HG02938 (cell line): ENCODE measurements around the gene TBC1D12.
A peak's percentile ranks its signal among the peaks of the same experiment; 100 is the strongest.
"Not testable (repeated sequence)": the region's sequence is repeated elsewhere in the genome, so short reads cannot be mapped to it uniquely, and the experiment has no call there.

Experiments
- ATAC-seq: cut with Tn5 transposase; IDR thresholded peaks from one replicate; pipeline ENCODE4 v1.9.1; 2021; ENCODE audit warnings: mild to moderate bottlenecking, moderate library complexity; ENCODE audit not compliant: unreplicated experiment

Gene TBC1D12

DNA sequence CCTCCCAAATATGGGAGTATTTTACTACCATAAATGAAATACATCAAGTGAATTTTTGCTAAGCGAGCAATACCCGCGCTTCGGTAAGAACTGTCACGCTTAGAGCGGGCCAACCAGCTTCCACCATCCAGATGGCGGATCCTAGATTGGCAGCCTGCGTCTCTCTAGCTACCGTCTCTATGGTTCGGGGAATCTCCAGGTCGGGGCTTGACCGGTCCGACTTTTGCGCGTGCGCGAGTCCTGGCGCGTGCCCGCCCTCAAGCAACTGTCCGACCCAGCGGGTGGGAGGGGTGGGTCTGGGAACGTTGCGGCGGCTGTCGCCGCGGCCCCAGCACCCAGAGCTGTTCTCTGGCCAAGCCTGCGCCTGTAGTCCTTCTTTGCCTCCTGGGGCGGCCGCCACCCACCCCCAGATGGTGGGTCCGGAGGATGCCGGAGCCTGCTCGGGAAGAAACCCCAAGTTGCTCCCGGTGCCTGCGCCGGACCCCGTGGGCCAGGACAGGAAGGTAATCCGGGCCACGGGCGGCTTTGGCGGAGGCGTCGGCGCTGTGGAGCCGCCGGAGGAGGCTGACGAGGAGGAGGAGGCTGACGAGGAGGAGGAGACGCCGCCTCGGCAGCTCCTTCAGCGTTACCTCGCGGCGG is at the start of gene TBC1D12:
Gene TBC1D12 (plus strand): TSS at position 338 of the 639 bp plus-strand sequence. CDS start 73 bp downstream, at position 411.
- ATAC-seq: peak; percentile 61

DNA sequence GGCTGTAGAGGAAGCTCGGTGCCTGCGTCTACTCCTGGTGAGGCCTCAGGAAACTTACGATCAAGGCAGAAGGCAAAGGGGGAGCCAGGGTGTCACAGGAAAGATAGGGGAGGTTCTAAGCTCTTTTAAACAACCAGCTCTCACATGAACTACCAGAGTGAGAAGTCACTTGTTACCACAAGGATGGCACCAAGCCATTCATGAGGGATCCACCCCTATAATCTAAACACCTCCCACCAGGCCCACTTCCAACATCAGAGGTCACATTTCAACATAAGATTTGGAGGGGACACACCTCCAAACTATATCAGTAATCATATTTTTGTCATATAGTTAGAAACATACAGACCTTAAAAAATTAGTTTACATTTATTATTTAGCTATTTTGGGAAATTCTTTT is 49.0 kb upstream of the TBC1D12 start:
- no peak for ATAC-seq

- no peak for ATAC-seq
These were observed 46.5 kb upstream of the TBC1D12 start for GRCh38 chr10:94355841-94356240.

GRCh38 chr10:94357193-94357592 is 45.1 kb upstream of the TBC1D12 start:
- no peak for ATAC-seq

DNA sequence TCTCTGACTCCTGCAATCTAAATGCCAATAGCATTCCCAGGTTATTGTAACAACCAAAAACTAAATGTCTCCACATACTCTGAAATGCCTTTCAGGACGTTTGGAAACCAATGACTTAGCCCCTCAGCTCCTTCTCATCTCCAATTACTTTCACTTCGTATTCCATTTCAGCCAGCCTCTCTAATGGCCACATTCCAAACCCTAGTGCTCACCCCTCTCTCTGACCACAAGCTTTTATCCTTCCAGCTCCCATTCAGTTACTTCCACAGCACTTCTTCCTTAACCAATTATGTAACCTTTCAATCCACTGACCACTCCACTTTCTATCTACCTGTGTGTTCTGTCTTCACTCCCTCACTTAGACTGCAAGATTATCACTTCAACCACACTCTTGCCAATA is 43.9 kb upstream of the TBC1D12 start:
- ATAC-seq: no peak

GRCh38 chr10:94361171-94361794 is 41.1 kb upstream of the TBC1D12 start:
- no peak for ATAC-seq

DNA sequence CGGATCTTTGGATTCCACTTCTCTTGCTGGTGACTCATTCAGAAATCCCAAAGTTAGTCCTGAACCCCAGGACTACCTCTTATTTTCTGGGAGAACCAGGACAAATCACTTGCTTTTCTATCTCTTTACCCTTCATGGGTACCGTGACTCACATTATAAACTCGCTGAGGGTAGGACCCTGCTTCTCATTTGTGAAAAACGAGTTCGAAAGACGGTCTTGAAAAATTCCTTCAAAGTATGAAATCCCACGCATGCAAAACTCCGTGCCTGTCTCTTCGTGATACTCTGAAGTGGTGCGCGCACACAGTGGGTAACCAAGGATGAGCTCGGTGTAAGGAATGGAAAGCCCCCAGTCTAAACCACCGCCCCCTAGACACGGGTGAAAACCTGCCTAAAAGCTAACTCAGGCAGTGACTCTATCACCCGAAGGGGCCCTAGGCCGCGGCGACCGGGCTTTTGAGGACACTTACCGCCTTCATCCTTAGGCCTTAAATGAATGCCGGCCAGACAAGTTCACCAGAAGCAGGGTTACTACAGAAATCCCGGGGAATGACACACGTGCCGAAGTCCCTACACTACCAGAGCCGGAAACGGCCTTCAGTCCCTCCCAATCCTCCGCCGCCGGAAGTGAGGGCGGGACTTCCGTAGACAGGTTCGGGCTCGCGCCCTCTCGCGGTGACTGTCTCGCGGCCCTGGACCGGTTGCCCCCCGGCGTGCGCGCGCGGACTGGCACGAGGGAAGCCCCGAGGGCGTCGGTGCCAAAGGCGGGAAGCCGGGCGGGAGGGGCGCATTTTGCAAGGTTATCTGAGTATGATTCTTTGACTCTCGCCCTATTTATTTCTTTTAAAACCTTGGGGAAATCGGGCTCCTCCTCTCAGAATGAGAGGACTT is 39.7 kb upstream of the TBC1D12 start, which contains the start of gene NOC3L:
Gene NOC3L (minus strand): TSS at position 580 of the 891 bp plus-strand sequence. CDS start 101 bp downstream, at position 479.
- ATAC-seq: peak; percentile 98

GRCh38 chr10:94363251-94363565 is 39.1 kb upstream of the TBC1D12 start:
- ATAC-seq: peak; percentile 23

DNA sequence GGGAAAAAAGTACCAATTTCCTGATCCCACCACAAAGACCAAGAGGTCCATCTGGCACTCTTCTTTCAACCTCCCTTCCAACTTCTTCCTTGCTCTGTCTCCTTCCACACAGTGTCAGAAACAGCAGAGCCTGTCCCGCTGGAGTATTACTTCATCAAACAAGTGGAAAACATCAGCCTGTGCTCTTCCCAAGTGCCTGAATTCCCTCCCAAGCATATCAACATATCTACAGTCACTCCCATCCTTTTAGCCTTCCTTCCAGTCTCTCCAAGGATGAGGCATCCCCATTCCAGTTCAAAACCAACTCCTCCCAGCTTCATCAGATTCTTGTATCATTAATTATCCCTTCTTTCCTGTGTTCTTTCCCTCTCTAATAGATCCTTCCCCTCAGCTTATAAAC is 37.9 kb upstream of the TBC1D12 start:
- no peak for ATAC-seq

- no peak for ATAC-seq
These were observed 36.0 kb upstream of the TBC1D12 start for GRCh38 chr10:94366382-94366781.

- no peak for ATAC-seq
These were observed 31.8 kb upstream of the TBC1D12 start for GRCh38 chr10:94370501-94370900.

- no peak for ATAC-seq
These were observed 27.0 kb upstream of the TBC1D12 start for GRCh38 chr10:94375374-94375773.

DNA sequence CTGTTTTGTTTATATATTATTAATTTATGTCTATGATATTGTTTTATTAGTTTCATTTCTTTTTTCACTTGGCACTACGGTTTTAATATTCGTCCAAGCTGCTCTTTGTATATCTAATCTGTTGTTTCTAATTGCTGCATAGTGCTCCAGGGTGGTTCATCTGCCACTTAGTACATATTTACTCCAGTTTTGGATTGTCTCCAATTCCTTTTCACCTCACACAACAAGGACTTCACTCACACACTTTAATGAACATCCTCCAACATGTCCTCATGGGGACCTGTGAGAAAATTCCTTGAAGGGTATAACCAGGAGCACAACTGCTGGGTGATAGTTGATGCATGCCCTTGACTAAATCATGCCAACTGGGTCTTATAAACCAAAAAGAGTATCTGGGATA is 25.5 kb upstream of the TBC1D12 start:
- ATAC-seq: no peak

DNA sequence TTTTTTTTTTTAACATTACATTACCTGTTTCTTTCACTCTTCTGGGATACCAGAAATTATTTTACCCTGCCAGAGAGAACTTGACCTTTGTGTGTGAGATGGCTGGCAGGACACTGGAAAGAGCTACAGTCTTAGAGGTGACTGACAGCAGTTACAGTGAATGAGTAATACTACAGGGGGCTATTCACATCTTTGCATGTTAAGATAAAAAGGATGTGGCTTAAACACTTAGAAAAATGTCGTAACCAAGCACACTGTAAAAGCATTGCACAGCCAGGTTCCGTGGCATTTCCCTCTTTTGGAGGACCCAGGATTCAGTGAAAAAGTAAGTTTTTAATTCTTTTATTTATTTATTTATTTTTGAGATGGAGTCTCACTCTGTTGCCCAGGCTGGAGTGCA is 18.8 kb upstream of the TBC1D12 start:
- ATAC-seq: no peak

DNA sequence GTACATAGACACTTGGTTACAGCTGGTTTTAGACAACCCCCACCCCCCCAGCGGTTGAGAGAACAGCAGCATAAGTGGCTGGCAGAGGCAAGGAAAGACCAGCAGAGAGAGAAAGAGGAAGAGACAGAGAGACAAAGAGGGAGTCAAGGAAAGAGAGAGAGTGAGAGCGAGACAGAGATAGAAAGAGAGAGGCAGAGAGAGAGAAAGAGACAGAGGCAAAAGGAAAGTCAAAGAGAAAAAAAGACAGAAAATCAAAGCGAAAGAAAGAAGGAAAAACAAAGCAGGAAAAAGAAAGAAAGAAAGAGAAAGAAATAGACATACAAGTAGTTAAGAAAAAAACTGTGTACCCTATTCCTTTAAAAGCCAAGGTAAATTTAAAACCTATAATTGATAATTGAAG is 16.6 kb upstream of the TBC1D12 start:
- ATAC-seq: not testable (repeated sequence)

DNA sequence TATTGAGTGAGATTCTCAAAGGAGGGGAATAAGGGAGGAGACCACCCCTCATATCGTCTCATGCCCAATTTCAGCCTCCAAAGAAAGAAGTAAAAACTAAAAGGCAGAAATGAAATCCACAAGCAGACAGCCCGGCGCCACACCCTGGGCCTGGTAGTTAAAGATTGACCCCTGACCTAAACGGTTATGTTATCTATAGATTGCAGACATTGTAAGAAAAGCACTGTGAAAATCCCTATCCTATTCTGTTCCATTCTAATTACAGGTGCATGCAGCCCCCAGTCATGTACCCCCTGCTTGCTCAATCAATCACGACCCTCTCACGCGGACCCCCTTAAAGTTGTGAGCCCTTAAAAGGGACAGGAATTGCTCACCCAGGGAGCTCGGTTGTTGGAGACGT is 10.2 kb upstream of the TBC1D12 start:
- ATAC-seq: not testable (repeated sequence)

DNA sequence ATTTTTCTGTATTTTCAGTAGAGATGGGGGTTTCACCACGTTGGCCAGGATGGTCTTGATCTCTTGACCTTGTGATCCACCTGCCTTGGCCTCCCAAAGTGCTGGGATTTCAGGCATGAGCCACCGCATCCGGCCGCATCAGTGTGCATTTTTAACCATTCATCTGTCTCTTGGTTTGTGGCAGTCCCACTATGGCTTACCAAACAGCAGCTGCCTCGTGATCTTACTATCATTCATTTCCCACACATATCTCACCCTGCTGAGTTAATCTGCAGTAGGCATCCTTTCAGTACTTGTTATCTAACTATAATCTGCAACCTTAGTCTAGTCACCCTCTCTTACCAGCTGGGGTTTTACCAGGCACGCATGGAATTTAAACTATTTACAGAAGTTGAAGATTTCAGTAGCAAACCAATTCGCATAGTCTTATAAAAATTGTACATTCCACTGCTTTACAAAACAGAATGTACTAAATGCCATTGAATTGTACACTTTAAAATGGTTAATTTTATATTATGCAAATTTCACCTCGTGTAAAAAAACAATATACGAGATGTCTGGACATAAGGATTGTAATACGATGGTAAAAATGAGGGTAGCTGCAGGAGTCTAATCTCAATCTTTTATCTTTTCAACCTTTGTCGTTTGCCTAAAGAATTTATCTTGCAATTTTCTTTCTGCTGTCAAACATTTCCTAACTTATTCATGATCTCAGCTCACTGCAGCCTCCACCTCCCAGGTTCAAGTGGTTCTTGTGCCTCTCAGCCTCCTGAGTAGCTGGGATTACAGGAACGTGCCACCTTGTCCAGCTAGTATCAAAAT is 4.6 kb upstream of the TBC1D12 start:
- ATAC-seq: no peak

DNA sequence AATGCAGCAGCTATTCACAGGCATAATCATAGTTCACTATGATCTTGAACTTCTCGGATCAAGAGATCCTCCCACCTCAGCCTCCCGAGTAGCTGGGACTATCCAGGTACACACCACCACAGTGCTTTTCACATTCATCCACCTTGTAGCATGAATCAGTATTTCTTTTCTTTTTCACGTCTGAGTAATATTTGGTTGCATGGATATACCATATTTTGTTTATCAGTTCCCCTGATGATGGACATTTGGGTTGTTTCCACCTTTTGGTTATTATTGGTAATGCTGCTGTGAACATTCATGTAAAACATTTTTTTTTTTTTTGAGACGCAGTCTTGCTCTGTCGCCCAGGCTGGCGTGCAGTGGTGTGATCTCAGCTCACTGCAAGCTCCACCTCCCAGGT is 3.6 kb upstream of the TBC1D12 start:
- ATAC-seq: no peak

DNA sequence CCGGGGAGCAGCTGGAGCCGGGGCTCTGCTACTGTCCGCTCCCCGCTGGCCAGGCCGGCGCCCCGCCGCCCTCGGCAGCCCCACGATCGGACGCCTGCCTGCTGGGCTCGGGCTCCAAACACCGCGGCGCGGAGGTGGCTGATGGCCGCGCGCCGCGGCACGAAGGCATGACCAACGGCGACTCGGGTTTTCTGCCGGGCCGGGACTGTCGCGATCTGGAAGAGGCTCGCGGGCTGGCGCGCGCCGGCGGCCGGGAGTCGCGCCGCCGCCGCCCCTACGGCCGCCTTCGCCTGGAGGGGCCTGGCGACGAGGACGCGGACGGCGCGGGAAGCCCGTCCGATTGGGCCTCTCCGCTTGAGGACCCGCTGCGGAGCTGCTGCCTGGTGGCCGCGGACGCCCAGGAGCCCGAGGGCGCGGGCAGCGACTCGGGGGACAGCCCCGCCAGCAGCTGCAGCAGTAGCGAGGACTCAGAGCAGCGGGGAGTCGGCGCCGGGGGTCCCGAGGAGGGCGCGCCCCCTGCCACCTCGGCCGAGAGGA is 570 bp downstream of the TBC1D12 start:
- ATAC-seq: peak; percentile 26

DNA sequence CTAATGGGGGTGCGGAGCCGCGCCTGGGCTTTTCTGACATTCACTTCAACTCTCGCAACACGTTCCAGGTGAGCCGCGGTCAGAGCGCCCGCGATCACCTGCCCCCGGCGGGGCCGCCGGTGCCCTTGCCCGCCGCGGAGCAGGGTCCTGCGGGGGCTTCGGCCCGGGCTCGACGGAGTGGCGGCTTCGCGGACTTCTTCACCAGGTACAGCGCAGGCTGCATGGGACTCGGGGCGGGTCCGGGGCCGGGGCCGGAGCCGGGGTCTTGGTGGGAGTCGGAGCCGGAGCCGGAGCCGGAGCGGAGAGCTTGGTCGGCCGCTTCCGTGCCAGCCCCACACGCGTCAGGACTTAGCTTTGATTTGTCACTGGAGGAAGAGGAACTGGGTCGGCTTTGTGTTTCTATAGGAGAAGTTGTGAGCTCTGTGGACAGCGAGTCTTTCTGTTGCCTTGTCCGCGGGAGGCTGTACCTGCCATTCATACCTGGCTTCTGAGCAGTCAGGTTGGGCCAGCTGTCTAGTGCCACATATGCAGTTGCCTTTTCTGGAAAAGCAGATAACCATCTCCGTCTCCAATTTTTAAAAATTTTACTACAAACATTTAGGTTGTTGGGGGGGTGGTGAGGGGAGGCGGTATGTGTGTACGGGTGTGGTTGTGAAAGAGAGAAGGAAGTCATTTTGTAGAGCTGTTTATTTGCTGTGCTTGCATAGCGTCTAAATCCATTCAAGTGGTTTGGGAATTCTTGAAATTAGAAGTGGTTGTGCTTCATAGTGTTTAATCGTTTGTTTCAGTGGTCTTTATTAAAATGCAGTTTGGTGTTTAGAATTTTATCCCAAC is 1.3 kb downstream of the TBC1D12 start:
- ATAC-seq: peak; percentile 61
